Caco-2 (cell line): ENCODE results near the gene TKTL1. TPM values are rescaled to one million over a fixed set of nuclear protein-coding genes. Genes with fewer than 3 reads are reported as not detected.

Experiments
- BruUV-seq: library from RNA; stranded (reverse); fragments of 400-500 nt; replicated peaks from 2 replicates; lab custom pipeline; 2021; lab: Mats Ljungman, UMichigan
- CTCF ChIA-PET: fragments of 300-600 bp; sonication (Branson Sonifier 250); formaldehyde crosslinking; loops from one replicate; lab custom pipeline; 2022; ENCODE audit warnings: antibody characterized with exemption; lab: Charles Lee
- POLR2A ChIA-PET: fragments of 300-600 bp; sonication (Branson Sonifier 250); formaldehyde crosslinking; loops from one replicate; lab custom pipeline; 2022; ENCODE audit warnings: antibody characterized with exemption; lab: Charles Lee
- DNase-seq, 2 experiments: peaks; one replicate each; pipeline versions ENCODE4 v3.0.0 to v3.0.0-alpha.2; 2020 to 2022
- H3K27me3 ChIP-seq: replicated peaks from 2 replicates; pipeline ENCODE4 v1.6.0; 2011; ENCODE audit warnings: low read length; ENCODE audit not compliant: control insufficient read depth, insufficient read depth
- H3K36me3 ChIP-seq: 2 replicates; pipeline ENCODE4 v1.5.1; 2011; ENCODE audit warnings: low read length; ENCODE audit not compliant: control insufficient read depth, insufficient read depth
- H3K4me1 ChIP-seq: fragments of 250-450 bp; sonication (Bioruptor Pico); 2 replicates; pipeline ENCODE4 v1.5.1; 2020; ENCODE audit warnings: mild to moderate bottlenecking
- H3K4me3 ChIP-seq: 2 replicates; pipeline ENCODE4 v1.5.1; 2011; ENCODE audit warnings: low read depth, mild to moderate bottlenecking, control low read depth, low read length
- H3K9me3 ChIP-seq: fragments of 250-450 bp; sonication (Bioruptor Pico); 2 replicates; pipeline ENCODE4 v1.5.1; 2020; ENCODE audit warnings: mild to moderate bottlenecking, moderate library complexity
- H3K27ac Mint-ChIP-seq: one replicate; pipeline ENCODE4 v1.8.0; 2022; ENCODE audit warnings: mixed read lengths; ENCODE audit not compliant: unreplicated experiment
- H3K27me3 Mint-ChIP-seq: one replicate; pipeline ENCODE4 v1.8.0; 2022; ENCODE audit warnings: mixed read lengths; ENCODE audit not compliant: insufficient read depth, unreplicated experiment
- H3K36me3 Mint-ChIP-seq: one replicate; pipeline ENCODE4 v1.8.0; 2022; ENCODE audit warnings: mild to moderate bottlenecking, mixed read lengths; ENCODE audit not compliant: insufficient read depth, unreplicated experiment
- H3K4me1 Mint-ChIP-seq: one replicate; pipeline ENCODE4 v1.8.0; 2022; ENCODE audit warnings: low read depth, mixed read lengths; ENCODE audit not compliant: unreplicated experiment
- H3K4me3 Mint-ChIP-seq: one replicate; pipeline ENCODE4 v1.8.0; 2022; ENCODE audit warnings: mild to moderate bottlenecking, moderate library complexity, mixed read lengths; ENCODE audit not compliant: unreplicated experiment
- H3K9me3 Mint-ChIP-seq: one replicate; pipeline ENCODE4 v1.8.0; 2022; ENCODE audit warnings: mixed read lengths; ENCODE audit not compliant: unreplicated experiment
- CTCF ChIP-seq, 2 experiments: fragments of 200-600 bp in 1 of 2; IDR thresholded peaks; 1 replicate in 1 of 2; 2 replicates in 1 of 2; pipeline versions ENCODE4 v1.5.1 to v1.8.0; 2011 to 2022; ENCODE audit warnings: antibody characterized with exemption in 1 of 2, control low read depth in 1 of 2, inconsistent platforms in 1 of 2, low read depth in 1 of 2, low read length in 1 of 2, mild to moderate bottlenecking in 1 of 2, moderate library complexity in 1 of 2; ENCODE audit not compliant: insufficient read depth in 1 of 2, severe bottlenecking in 1 of 2, unreplicated experiment in 1 of 2
- intact Hi-C: fragments of 100-400 bp; cut with micrococcal nuclease; formaldehyde crosslinking; loops from one replicate; pipeline ENCODE4 v1.10.0; 2022; ENCODE audit not compliant: unreplicated experiment
- total RNA-seq: library from RNA; stranded (reverse); gene quantifications from 2 replicates; pipeline ENCODE4 v1.2.3, GENCODE V29; 2022

The TKTL1 gene
- total RNA-seq, 1 experiment from 2014 or later: not detected

- peaks cover 2% of the 10 kb centered on the region; the same call in 1 of the 2 replicates for H3K36me3 ChIP-seq
- TF ChIP-seq CTCF (IDR thresholded peaks at IDR 0.05; ENCODE audit: insufficient read depth in 1 of 2, low read depth in 1 of 2, low read length in 1 of 2, severe bottlenecking in 1 of 2, unreplicated experiment in 1 of 2): no peak
- Mint-ChIP-seq H3K9me3 (no peaks in the 10 kb centered on the region), H3K4me1 (no peaks in the 10 kb centered on the region), H3K36me3 (peaks cover 33% of the 10 kb centered on the region), H3K27ac (peak overlapping the region; percentile 69), H3K27me3 (no peaks in the 10 kb centered on the region), H3K4me3 (peak overlapping the region; percentile 70)
- H3K27me3 ChIP-seq: no peaks in the 10 kb centered on the region
- intact Hi-C loops: loop anchor here (10.0 kb wide), 1 partner anchor 400 kb away; the partner anchor contains the start of genes HCFC1 and TMEM187
- no peak for DNase-seq
- peaks cover 9% of the 10 kb centered on the region for H3K4me1 ChIP-seq
- POLR2A ChIA-PET: interaction anchor here (0.6 to 1.1 kb wide), 3 partner anchors 20 to 152 kb away, joined by 3 to 4 read pairs (median 4); no protein-coding TSS in a partner anchor
- H3K9me3 ChIP-seq: no peaks in the 10 kb centered on the region
- H3K4me3 ChIP-seq: peak overlapping the region; percentile 55
- CTCF ChIA-PET: interaction anchor here (0.5 kb wide), 1 partner anchor 357 kb away, joined by 3 read pairs; no protein-coding TSS in a partner anchor
- no TSS peak for BruUV-seq
These were observed 79.5 kb downstream of the TKTL1 start for GRCh38 chrX:154375156-154375504.

GRCh38 chrX:154376774-154377173, 81.2 kb downstream of the TKTL1 start:
- Mint-ChIP-seq H3K27ac (no peak overlapping the region), H3K36me3 (peaks cover 39% of the 10 kb centered on the region), H3K4me3 (no peak overlapping the region), H3K4me1 (peaks cover 6% of the 10 kb centered on the region), H3K27me3 (no peaks in the 10 kb centered on the region), H3K9me3 (no peaks in the 10 kb centered on the region)
- Histone ChIP-seq H3K4me1 (peaks cover 6% of the 10 kb centered on the region), H3K36me3 (peaks cover 2% of the 10 kb centered on the region; the same call in 1 of the 2 replicates), H3K9me3 (no peaks in the 10 kb centered on the region), H3K27me3 (no peaks in the 10 kb centered on the region), H3K4me3 (no peak overlapping the region)
- no TSS peak for BruUV-seq
- TF ChIP-seq CTCF (IDR thresholded peaks at IDR 0.05; ENCODE audit: insufficient read depth in 1 of 2, low read depth in 1 of 2, low read length in 1 of 2, severe bottlenecking in 1 of 2, unreplicated experiment in 1 of 2): no peak
- ChIA-PET CTCF (no interaction called here), POLR2A (no interaction called here)
- DNase-seq: no peak
- intact Hi-C loops: loop anchor here (10.0 kb wide), 1 partner anchor 402 kb away; the partner anchor contains the start of genes HCFC1 and TMEM187

GRCh38 chrX:154378059-154378798, 82.6 kb downstream of the TKTL1 start:
- Histone ChIP-seq H3K36me3 (peaks cover 2% of the 10 kb centered on the region; the same call in 1 of the 2 replicates), H3K4me1 (no peaks in the 10 kb centered on the region; the same call in 1 of the 2 replicates), H3K27me3 (no peaks in the 10 kb centered on the region), H3K4me3 (peak overlapping the region; percentile 49), H3K9me3 (no peaks in the 10 kb centered on the region)
- no peak for DNase-seq
- H3K36me3 Mint-ChIP-seq: peaks cover 50% of the 10 kb centered on the region
- TF ChIP-seq CTCF (IDR thresholded peaks at IDR 0.05; ENCODE audit: insufficient read depth in 1 of 2, low read depth in 1 of 2, low read length in 1 of 2, severe bottlenecking in 1 of 2, unreplicated experiment in 1 of 2): no peak
- no peaks in the 10 kb centered on the region for H3K9me3 Mint-ChIP-seq
- no TSS peak for BruUV-seq
- POLR2A ChIA-PET: interaction anchor here (0.6 to 1.5 kb wide), 3 partner anchors 7 to 20 kb away, joined by 3 to 5 read pairs (median 3); partner anchors contain the start of gene RPL10
- CTCF ChIA-PET: interaction anchor here (0.6 kb wide), 1 partner anchor 829 kb away, joined by 3 read pairs; no protein-coding TSS in a partner anchor
- intact Hi-C loops: loop anchor here (10.0 kb wide), 1 partner anchor 403 kb away; the partner anchor contains the start of genes HCFC1 and TMEM187
- peak overlapping the region; percentile 64 for H3K4me3 Mint-ChIP-seq
- H3K4me1 Mint-ChIP-seq: peaks cover 6% of the 10 kb centered on the region
- H3K27ac Mint-ChIP-seq: peak overlapping the region; percentile 69
- no peaks in the 10 kb centered on the region for H3K27me3 Mint-ChIP-seq
